ENCODE data around the gene HENMT1. TPM values are rescaled to one million over a fixed set of nuclear protein-coding genes. Genes with fewer than 3 reads are reported as not detected.

The HENMT1 gene
- total and polyA plus RNA-seq, 9 of the 15 experiments (the other 6 are each of a cell fraction or from before 2014, with no cell fraction given) = not detected

DNA sequence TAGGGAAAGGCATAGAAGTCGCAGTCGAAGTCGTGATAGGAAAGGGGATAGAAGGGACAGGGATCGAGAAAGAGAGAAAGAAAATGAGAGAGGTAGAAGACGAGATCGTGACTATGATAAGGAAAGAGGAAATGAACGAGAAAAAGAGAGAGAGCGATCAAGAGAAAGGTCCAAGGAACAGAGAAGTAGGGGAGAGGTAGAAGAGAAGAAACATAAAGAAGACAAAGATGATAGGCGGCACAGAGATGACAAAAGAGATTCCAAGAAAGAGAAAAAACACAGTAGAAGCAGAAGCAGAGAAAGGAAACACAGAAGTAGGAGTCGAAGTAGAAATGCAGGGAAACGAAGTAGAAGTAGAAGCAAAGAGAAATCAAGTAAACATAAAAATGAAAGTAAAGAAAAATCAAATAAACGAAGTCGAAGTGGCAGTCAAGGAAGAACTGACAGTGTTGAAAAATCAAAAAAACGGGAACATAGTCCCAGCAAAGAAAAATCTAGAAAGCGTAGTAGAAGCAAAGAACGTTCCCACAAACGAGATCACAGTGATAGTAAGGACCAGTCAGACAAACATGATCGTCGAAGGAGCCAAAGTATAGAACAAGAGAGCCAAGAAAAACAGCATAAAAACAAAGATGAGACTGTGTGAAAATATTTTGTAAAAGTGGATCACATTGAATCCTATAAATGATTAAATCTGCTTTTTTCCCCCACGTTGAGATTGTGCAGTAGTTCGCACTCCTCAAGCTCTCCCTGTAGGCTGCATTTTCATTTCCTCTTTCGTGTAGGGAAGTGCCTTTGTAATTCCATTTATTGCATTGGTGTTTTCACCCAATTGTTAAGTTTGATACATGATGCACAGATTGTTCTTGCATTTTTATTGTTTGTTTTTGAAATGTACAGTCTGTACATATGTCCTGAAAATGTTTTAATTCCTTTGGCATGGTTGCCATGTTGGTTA, 38.8 kb upstream of the HENMT1 start (continued):
- TF ChIP-seq SMARCE1 (IDR thresholded peaks at IDR 0.05) (no peak), SRF (CRISPR knock-in tag; IDR thresholded peaks at IDR 0.05) (no peak), ZBTB26 (CRISPR knock-in tag; IDR thresholded peaks at IDR 0.05) (peak; percentile 66; the same call in 1 of the 2 replicates), ZC3H8 (IDR thresholded peaks at IDR 0.05) (0 out of 2 replicates have a peak, but pooled peaks have one; percentile 51), SUPT5H (IDR thresholded peaks at IDR 0.05) (peak; percentile 79), THRAP3 (IDR thresholded peaks at IDR 0.05; ENCODE audit: borderline replicate concordance) (peak; percentile 79; the same call in 1 of the 2 replicates), TSC22D4 (tag; IDR thresholded peaks at IDR 0.05) (peak; percentile 27; the same call in 1 of the 2 replicates), RBFOX2 (IDR thresholded peaks at IDR 0.05; ENCODE audit: low read depth, low read length) (0 out of 2 replicates have a peak, but pooled peaks have one; percentile 26), ZNF583 (CRISPR knock-in tag; IDR thresholded peaks at IDR 0.05) (no peak), ZNF778 (CRISPR knock-in tag; IDR thresholded peaks at IDR 0.05) (no peak), HLTF (IDR thresholded peaks at IDR 0.05) (0 out of 2 replicates have a peak, but pooled peaks have one; percentile 70), KHSRP (IDR thresholded peaks at IDR 0.05) (peak; percentile 49; the same call in 1 of the 2 replicates), MLLT1 (IDR thresholded peaks at IDR 0.05) (peak; percentile 57 to 70; a peak in 2 of 4 replicates), ELF4 (CRISPR knock-in tag; IDR thresholded peaks at IDR 0.05) (0 out of 2 replicates have a peak, but pooled peaks have one; percentile 51), POLR2A (conservative IDR thresholded peaks at IDR 0.05) (peak; percentile 76), HDAC6 (IDR thresholded peaks at IDR 0.05; ENCODE audit: low read depth, low read length) (no peak), ADNP (tag; IDR thresholded peaks at IDR 0.05) (no peak), ZNF121 (CRISPR knock-in tag; conservative IDR thresholded peaks at IDR 0.05) (no peak), ZNF146 (CRISPR knock-in tag; IDR thresholded peaks at IDR 0.05; ENCODE audit: unreplicated experiment) (no peak)
- TF ChIP-seq, protein P1, sequence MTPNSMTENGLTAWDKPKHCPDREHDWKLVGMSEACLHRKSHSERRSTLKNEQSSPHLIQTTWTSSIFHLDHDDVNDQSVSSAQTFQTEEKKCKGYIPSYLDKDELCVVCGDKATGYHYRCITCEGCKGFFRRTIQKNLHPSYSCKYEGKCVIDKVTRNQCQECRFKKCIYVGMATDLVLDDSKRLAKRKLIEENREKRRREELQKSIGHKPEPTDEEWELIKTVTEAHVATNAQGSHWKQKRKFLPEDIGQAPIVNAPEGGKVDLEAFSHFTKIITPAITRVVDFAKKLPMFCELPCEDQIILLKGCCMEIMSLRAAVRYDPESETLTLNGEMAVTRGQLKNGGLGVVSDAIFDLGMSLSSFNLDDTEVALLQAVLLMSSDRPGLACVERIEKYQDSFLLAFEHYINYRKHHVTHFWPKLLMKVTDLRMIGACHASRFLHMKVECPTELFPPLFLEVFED (CRISPR knock-in tag; conservative IDR thresholded peaks at IDR 0.05) = peak; percentile 88; the same call in 1 of the 2 replicates
- TF ChIP-seq, protein P2, sequence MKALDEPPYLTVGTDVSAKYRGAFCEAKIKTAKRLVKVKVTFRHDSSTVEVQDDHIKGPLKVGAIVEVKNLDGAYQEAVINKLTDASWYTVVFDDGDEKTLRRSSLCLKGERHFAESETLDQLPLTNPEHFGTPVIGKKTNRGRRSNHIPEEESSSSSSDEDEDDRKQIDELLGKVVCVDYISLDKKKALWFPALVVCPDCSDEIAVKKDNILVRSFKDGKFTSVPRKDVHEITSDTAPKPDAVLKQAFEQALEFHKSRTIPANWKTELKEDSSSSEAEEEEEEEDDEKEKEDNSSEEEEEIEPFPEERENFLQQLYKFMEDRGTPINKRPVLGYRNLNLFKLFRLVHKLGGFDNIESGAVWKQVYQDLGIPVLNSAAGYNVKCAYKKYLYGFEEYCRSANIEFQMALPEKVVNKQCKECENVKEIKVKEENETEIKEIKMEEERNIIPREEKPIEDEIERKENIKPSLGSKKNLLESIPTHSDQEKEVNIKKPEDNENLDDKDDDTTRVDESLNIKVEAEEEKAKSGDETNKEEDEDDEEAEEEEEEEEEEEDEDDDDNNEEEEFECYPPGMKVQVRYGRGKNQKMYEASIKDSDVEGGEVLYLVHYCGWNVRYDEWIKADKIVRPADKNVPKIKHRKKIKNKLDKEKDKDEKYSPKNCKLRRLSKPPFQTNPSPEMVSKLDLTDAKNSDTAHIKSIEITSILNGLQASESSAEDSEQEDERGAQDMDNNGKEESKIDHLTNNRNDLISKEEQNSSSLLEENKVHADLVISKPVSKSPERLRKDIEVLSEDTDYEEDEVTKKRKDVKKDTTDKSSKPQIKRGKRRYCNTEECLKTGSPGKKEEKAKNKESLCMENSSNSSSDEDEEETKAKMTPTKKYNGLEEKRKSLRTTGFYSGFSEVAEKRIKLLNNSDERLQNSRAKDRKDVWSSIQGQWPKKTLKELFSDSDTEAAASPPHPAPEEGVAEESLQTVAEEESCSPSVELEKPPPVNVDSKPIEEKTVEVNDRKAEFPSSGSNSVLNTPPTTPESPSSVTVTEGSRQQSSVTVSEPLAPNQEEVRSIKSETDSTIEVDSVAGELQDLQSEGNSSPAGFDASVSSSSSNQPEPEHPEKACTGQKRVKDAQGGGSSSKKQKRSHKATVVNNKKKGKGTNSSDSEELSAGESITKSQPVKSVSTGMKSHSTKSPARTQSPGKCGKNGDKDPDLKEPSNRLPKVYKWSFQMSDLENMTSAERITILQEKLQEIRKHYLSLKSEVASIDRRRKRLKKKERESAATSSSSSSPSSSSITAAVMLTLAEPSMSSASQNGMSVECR (CRISPR knock-in tag; IDR thresholded peaks at IDR 0.05) = no peak
